Suprapubic skin (tissue), 3 donors: ENCODE measurements around the gene PLA2G3.

Source experiments
- POLR2A ChIP-seq, 2 donors: fragments of 450-650 bp; IDR thresholded peaks; one replicate each; pipeline ENCODE4 v1.6.1; 2017; ENCODE audit warnings: antibody characterized with exemption in 2 of 2, mild to moderate bottlenecking in 2 of 2, moderate library complexity in 2 of 2
- TF ChIP-seq, protein P1 (sequence below), 2 donors: fragments of 200-600 bp in 1 of 2; fragments of 450-650 bp in 1 of 2; sonication (generic) in 1 of 2; IDR thresholded peaks; one replicate each; pipeline ENCODE4 v1.5.1; 2016 to 2019; ENCODE audit warnings: antibody characterized with exemption in 2 of 2, mild to moderate bottlenecking in 1 of 2, moderate library complexity in 1 of 2

DNA sequence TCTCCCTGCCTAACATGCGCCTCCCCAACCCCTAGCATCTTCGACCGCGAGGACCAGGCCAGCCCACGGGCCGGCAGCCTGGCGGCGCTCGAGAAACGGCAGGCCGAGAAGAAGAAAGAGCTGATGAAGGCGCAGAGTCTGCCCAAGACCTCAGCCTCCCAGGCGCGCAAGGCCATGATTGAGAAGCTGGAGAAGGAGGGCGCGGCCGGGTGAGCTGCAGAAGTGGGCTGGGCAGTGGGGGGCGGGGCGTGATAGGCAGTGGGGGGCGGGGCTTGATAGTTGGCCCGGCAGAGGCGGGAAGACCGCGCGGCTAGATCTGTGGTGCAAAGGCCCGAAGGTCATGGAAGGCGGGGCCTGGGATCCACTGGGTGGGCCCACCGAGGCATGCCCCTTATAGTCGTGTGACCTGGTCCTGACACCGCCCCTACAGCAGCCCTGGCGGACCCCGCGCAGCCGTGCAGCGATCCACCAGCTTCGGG lies 41.6 kb downstream of the PLA2G3 start:
- TF ChIP-seq, protein P1, sequence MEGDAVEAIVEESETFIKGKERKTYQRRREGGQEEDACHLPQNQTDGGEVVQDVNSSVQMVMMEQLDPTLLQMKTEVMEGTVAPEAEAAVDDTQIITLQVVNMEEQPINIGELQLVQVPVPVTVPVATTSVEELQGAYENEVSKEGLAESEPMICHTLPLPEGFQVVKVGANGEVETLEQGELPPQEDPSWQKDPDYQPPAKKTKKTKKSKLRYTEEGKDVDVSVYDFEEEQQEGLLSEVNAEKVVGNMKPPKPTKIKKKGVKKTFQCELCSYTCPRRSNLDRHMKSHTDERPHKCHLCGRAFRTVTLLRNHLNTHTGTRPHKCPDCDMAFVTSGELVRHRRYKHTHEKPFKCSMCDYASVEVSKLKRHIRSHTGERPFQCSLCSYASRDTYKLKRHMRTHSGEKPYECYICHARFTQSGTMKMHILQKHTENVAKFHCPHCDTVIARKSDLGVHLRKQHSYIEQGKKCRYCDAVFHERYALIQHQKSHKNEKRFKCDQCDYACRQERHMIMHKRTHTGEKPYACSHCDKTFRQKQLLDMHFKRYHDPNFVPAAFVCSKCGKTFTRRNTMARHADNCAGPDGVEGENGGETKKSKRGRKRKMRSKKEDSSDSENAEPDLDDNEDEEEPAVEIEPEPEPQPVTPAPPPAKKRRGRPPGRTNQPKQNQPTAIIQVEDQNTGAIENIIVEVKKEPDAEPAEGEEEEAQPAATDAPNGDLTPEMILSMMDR (IDR thresholded peaks at IDR 0.05) = no peak
- TF ChIP-seq POLR2A (IDR thresholded peaks at IDR 0.05) = no peak
